NB4 (cell line): ENCODE results near the gene CDH22.

Experiments
- DNase-seq: peaks from one replicate; pipeline ENCODE4 v3.0.0; 2010; ENCODE audit warnings: low read depth
- H3K4me3 ChIP-seq: one replicate; pipeline ENCODE4 v1.5.1; 2011; ENCODE audit warnings: mild to moderate bottlenecking, low read depth, low read length, moderate library complexity
- MYC ChIP-seq: IDR thresholded peaks from 2 replicates; pipeline ENCODE4 v1.6.1; 2011; ENCODE audit warnings: low read depth, low read length
- POLR2A ChIP-seq: IDR thresholded peaks from 2 replicates; pipeline ENCODE4 v1.6.1; 2011; ENCODE audit warnings: mild to moderate bottlenecking; ENCODE audit not compliant: insufficient read length; ENCODE audit errors: extremely low read depth
- TF ChIP-seq, protein P1 (sequence below): IDR thresholded peaks from 2 replicates; pipeline ENCODE4 v1.6.1; 2011; ENCODE audit warnings: low read depth, low read length
- TF ChIP-seq, protein P2 (sequence below): IDR thresholded peaks from one replicate; pipeline ENCODE4 v1.5.1; 2012; ENCODE audit warnings: low read depth, low read length

The CDH22 gene

DNA sequence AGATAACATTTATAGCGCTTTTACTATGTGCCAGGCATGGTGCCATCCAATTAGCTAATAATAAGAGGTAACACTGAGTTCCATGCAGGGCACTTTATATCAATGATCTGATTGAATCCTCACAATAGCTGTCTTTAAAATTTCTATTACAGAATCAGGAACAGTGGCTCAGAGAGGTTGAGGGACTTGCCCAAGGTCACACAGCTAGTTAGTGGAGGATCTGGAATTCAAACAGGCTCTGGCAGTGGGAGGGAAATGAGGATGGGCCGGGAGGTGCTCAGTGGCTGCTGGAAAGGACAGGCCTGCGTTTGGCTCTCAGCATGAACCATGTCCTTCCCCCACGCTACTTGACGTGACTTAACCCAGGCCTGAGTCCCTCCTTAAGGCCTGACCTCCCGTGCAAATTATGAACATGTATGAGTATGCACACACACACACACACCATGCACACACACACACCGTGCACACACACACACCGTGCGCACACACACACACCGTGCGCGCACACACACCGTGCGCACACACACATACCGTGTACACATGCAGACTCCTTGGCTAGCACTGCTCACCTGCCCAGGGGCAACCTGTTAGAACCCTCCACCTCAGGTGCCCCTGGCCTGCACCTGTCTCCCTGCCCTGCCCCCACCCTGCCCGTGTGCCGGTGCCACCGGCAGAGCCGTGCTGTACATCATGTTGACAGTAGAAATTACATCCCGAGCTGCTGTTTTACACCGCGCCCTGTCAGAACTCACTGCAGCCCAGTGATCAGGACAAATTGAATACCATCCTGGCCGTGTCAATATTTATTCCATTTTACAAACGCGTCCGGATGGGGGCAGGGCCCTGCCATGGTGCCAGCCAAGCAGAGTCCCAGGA lies 43.7 kb downstream of the CDH22 start:
- H3K4me3 ChIP-seq, result no peak overlapping the region
- TF ChIP-seq, protein P1, sequence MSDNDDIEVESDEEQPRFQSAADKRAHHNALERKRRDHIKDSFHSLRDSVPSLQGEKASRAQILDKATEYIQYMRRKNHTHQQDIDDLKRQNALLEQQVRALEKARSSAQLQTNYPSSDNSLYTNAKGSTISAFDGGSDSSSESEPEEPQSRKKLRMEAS, result no peak
- TF ChIP-seq POLR2A (no peak), MYC (no peak)
- TF ChIP-seq, protein P2, sequence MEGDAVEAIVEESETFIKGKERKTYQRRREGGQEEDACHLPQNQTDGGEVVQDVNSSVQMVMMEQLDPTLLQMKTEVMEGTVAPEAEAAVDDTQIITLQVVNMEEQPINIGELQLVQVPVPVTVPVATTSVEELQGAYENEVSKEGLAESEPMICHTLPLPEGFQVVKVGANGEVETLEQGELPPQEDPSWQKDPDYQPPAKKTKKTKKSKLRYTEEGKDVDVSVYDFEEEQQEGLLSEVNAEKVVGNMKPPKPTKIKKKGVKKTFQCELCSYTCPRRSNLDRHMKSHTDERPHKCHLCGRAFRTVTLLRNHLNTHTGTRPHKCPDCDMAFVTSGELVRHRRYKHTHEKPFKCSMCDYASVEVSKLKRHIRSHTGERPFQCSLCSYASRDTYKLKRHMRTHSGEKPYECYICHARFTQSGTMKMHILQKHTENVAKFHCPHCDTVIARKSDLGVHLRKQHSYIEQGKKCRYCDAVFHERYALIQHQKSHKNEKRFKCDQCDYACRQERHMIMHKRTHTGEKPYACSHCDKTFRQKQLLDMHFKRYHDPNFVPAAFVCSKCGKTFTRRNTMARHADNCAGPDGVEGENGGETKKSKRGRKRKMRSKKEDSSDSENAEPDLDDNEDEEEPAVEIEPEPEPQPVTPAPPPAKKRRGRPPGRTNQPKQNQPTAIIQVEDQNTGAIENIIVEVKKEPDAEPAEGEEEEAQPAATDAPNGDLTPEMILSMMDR, result no peak
- DNase-seq, result no peak

DNA sequence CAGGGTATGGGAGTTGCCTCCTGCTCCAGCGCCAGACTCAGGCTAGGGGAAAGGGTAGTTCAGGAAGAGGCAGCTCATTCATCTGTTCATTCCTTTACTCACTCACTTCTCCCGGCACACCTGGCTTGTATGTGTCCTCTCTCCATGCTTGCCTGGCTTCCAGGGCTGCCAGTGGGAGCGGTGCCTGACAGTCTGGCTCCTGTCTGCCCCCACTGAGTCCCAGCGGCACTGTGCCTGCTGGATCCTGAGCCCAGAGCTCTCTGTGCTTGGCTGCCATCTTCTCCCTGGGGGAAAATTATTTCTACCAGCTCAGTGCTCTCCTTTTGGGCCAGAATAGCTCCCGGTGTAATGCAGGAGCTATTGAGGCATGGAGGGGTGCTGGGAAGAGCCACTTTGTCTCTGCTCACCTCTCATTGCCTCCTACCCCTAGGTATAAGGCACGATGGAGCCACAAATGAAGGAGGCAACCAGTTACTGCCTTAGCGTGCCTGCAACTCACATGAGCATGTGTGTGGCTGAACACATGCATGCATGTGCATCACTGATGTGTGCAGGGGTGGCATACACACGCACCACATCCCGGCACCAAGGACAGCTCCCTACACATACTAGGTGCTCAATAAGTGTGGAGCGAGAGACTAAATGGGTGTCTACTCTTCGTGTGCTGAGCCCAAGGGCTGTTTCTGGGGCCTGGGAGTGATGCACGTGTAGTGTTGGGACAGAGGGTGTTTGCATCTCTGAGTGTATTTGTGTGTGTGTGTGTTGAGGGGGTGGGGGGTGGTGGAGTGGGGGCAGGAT lies 46.6 kb downstream of the CDH22 start:
- TF ChIP-seq, protein P1, result no peak
- TF ChIP-seq MYC (no peak), POLR2A (no peak)
- TF ChIP-seq, protein P2, result no peak
- no peak overlapping the region for H3K4me3 ChIP-seq
- DNase-seq, result no peak

DNA sequence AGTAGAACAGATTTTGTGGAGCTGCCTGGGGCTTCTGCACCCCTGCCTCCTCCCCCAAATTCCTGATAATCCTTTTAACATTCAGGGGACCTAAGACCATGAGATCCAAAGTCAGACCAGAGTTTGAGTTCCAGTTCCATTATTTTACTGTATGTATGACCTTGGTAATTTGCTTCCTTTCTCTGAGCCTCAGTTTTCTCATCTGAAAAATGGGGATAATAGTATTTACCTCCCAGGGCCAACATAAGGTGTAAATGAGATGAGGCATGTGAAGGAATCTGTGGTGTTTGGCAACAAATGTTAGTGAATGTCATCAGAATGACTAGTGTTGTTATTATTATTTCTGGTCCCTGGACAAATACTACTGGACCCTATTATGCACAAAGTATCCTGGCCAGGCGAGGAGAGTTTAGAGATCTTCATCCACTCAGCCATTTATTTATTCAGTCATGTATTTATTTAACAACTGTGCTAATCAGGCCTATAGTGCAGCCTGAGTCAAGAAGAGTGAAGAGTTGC lies 47.3 kb downstream of the CDH22 start:
- TF ChIP-seq MYC (no peak), POLR2A (no peak)
- TF ChIP-seq, protein P2, result no peak
- TF ChIP-seq, protein P1, result no peak
- DNase-seq, result no peak
- no peak overlapping the region for H3K4me3 ChIP-seq

DNA sequence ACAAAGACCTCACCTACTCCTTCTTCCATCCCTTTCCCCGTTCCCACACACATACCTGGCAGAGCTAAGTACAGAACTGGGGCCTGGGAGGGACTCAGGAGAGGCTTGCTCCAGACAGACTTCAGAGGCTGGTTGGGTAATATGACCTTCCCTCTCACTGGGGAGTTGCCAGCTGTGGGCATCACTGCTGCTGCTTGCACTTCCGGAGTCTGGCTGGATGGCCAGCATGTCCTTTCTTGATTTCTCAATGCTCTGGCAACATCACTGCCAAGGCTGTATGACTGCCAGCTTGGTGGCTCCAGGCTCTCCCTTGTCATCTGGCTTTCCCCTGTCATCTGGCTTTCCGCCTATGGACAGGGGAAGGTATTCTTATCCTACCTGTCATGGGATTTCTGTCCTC lies 47.8 kb downstream of the CDH22 start:
- TF ChIP-seq, protein P2, result no peak
- TF ChIP-seq POLR2A (no peak), MYC (no peak)
- TF ChIP-seq, protein P1, result no peak
- peak; percentile 34 for DNase-seq
- H3K4me3 ChIP-seq, result no peak overlapping the region

DNA sequence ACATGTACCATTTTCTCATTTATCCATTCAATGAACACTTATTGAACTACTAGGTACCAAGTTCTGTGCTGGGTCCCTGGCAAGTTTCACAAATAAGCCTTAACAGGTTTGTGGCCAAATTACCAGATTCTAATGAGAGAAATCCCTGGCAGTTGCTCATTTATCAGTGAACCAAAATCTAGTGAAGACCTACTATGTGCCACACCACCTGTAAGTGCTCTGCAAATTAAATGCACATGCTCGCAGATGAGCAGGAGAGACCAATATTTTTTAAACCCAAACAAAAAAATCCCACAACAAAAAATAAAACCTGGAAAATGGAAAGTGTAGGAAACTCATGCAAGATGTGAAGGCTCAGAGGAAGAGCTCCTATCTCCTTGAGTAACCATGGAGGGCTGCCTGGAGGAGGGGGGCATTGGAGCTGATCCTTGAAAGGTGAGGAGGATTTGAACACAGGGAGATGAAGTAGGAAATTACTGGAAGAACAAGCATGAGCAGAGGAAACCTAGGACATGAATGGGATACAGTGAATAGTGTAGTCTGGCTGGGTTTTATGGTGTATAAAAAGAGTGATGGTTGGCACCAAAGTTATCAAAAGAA lies 48.9 kb downstream of the CDH22 start:
- DNase-seq, result no peak
- H3K4me3 ChIP-seq, result no peak overlapping the region
- TF ChIP-seq, protein P1, result no peak
- no peak for TF ChIP-seq POLR2A
- TF ChIP-seq, protein P2, result no peak
- TF ChIP-seq MYC, result no peak
